ENCODE data around the gene LRRN4.

The LRRN4 gene

GRCh38 chr20:6053776-6054688 is at the start of gene LRRN4:
TSS of gene LRRN4 (minus strand) at chr20:6054060. CDS start at chr20:6052799, 1,261 bp downstream.
- peak; percentile 98 for DNase-seq

DNA sequence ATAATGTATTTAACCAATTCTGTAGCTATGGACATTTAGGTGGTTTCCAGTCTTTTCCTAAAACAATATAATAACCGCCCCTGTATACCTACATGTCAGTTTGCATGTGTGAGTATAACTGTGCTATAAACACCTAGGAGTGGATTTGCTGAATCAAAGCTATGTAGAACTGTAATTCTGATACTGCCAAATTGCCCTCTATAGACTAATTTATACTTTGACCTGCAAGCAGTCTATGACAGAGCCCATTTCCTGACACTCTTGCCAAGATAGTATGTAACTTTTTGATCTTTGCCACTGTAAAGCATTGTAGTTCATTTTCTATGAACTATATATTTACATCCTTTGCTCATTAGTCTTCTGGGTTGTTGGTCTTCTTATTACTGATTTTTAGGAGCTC is 49.4 kb upstream of the LRRN4 start:
- no peak for DNase-seq

DNA sequence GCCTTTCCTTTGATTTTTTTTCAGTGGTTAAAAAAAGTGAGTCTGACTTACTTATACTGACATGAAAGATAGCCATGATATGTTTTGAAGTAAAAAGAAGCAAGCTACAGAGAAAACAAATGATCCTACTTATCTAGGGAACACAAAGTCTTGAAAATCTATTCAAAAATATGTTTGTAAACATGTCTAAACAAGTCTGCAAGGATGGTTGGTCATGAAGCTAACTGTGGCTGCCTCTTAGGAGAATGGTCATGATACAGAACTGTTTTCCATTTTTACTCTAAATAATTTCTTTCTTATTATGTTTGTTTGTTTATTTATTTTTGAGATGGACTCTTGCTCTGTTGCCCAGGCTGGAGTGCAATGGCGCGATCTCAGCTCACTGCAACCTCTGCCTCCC is 47.5 kb upstream of the LRRN4 start:
- no peak for DNase-seq

- DNase-seq: no peak
Observed at GRCh38 chr20:6100246-6100645, 46.4 kb upstream of the LRRN4 start.

DNA sequence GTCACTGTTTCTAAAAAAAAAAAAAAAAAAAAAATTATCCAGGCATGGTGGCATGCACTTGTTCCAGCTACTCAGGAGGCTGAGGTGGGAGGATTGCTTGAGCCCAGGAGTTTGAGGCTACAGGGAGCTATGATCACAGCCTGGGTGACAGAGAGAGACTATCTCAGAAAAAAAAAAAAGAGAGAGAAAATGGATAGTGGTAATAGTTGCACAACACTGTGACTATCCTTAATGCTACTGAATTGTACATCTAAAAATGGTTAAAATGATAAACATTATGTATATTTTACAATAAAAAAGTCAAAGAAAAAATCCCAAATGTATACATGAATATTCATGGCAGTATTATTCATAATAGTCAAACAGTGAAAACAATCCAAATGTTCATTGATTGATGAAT is 46.0 kb upstream of the LRRN4 start:
- DNase-seq: no peak

DNA sequence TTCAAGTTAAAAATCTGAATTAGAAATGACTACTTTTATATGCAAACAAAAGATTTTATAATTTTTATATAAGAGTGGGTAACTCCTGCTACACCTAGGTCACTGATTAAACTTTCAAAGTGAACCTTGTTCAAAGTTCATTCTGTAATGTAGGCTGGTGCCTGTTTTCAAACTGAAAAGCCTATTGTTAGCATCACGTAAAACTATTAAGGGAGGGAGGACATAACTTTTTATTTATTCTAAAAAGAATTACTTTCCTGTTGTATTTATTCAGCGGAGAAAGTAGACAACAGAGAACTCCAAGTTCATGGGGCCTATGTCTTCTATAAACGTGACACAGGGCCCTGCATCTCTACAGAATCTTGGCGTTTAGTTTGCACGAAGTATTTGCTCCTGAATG is 41.5 kb upstream of the LRRN4 start:
- DNase-seq: no peak

- no peak for DNase-seq
Observed at GRCh38 chr20:6094565-6094964, 40.7 kb upstream of the LRRN4 start.

- no peak for DNase-seq
Observed at GRCh38 chr20:6094063-6094462, 40.2 kb upstream of the LRRN4 start.

DNA sequence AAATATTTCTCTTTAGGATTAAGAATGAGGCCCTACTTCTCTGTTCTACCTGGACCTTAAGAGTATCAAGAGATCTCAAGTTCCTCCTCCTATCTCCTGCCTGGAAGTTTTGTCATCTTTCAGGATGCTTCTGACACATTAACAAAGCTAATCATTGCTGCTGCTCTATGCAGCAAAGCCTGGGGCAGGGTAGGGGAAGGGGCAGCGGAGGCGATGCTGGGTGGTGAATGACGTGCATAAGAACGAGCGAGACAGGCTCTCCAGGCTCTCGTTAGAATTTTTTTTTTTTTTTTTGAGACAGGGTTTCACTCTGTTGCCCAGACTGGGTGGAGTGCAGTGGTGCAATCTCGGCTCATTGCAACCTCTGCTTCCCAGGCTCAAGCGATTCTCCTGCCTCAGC is 37.8 kb upstream of the LRRN4 start:
- DNase-seq: no peak

- DNase-seq: no peak
Observed at GRCh38 chr20:6086868-6087267, 33.0 kb upstream of the LRRN4 start.

DNA sequence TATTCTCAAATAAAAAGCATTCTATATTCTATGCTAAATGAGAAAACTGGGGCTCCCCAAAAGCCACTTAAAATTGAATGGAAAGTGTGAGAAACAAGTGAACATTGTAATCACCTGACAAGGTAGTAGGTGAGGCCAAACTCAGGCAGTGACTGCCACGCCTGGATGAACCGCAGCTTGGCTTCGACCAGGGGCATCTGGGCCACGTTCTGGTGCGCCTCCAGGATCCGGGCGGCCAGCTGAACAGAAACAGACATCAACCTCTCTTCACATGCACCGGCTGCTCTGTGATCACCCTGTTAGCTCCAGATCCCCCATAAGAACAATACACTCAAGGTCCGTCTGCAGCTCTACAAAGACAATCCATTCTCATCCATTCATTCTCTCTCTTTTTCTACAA is 30.1 kb upstream of the LRRN4 start:
- no peak for DNase-seq

DNA sequence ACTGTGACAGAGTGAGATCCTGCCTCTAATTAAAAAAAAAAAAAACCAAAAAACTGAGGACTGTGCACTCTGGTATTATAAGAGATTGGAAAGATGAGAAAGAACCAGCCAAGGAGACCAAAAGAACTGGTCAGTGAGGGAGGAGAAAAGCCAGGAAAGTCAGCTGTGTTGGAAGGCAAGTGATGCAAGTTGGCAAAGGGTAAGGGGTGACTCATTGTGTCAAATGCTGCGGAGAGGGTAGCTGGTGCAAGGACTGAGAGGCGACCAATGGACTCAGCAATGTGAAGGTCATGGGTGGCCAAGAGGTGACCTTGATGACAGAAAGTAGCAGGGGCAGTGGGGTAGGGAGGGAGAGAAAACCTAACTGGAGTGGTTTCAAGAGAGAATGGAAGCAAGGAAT is 27.4 kb upstream of the LRRN4 start:
- no peak for DNase-seq

DNA sequence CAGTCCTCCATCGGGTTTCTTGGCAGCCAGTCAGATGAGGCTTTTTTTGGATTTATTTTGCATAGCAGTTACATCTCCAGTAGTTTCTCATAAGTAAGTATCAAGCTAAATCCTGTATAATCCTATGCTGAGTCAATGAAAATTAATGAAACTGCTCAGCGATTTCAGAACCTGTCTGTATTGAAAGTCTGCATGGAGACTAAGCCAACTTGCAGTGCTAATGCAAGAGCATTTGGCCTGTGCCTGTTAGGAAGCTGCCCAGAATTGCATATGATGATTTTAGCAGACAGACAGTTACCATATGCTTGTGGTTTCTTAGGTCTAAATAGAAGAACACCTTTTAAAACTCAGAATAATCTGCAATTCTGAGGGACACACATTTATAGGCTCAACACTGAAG is 25.2 kb upstream of the LRRN4 start:
- no peak for DNase-seq

DNA sequence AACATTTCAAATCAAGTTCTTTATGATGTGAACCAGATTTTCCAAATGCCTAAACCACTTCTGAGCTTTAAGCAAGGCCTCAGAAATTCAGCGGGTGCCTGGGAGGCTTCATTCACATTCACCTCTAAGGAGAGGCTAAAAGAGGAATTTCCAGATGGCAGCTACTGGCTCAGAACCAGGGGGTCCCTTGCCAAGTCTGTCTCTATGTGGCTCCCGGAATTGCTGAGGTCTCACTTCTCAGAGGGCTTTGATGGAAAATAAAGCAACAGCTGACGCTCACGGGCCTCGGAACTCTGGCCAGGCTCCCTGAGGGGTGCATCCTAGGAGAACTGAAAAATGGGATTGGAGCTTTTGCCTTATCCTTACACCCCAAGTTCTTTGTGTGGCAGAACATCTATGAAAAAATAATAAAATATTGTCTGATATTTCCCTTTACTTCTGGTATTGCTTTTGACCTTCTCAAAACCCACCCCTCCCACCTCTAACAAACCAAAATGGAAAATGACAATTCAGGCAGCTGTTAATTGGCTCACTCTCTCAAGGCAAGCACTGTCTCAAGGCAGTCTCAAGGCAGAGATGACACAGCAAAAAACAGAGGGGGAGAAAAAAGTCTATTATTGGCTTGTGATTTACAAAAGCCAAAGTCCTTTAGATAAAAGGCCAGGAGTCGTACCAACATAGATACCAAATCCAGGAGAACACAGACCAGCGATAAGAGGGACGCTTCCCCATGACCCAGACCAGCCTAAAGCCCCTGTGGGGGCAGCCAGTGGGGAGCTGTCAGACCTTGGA is 21.8 kb upstream of the LRRN4 start:
- no peak for DNase-seq

- DNase-seq: no peak
Observed at GRCh38 chr20:6074784-6075183, 20.9 kb upstream of the LRRN4 start.

- DNase-seq: peak; percentile 64
Observed at GRCh38 chr20:6074145-6074561, 20.3 kb upstream of the LRRN4 start.

DNA sequence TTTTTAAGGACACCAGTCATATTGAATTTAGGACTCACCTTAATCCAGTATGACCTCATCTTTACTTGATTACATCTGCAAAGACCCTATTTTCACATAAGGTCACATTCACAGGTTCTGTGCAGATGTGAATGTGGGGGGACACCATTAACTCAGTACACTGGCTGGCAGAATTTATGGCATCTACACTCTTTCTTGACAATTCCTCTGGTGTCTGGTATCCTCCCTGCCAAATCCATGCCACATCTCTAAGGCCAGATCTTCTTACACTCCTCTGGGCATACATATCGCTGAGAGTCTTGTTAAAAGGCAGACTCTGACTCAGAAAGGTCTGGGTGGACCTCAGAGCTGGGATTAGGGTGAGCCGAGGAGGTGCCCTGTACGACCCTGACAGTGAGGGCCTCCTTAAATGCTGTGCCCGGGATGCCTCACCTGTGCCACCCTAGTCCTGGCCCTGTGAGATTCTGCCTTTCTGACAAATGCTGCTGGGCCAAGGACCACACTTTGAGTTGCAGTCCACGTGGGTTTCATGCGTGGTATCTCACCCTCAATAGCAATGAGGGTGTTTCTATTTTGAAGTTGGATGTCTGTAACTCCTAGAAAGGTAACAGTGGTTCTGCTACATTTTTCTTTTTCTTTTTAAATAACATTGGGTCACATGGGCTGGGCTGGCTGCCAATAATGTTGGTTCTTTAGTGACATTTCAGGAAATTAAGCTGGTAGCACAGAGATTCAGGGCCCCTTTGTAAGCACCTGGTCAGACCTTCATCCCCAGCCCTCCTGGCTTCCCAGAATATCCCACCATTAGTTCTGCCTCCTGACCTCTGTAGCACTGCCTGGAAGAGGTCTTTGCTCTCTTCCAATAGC is 17.2 kb upstream of the LRRN4 start:
- no peak for DNase-seq

DNA sequence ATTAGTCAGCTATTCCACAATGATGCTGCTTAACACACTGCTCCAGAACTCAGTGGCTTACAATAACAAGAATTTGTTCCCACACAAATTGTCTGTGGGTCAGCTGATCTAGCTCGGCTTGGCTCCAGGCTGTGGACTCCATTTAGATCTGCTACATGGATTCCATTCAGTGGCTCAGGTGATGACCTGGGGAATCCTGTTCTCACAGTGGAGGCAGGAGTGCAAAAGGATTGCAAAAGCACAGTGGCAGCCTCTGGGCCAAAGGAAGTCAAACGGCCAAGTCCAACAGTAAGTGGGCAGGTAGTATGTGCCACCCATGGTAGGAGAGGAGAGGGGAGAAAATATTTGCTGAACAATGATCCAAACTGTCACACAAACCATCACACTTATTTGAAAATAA is 15.8 kb upstream of the LRRN4 start:
- DNase-seq: no peak

GRCh38 chr20:6067763-6068318 is 14.0 kb upstream of the LRRN4 start:
- no peak for DNase-seq

GRCh38 chr20:6066582-6066981 is 12.7 kb upstream of the LRRN4 start:
- no peak for DNase-seq

DNA sequence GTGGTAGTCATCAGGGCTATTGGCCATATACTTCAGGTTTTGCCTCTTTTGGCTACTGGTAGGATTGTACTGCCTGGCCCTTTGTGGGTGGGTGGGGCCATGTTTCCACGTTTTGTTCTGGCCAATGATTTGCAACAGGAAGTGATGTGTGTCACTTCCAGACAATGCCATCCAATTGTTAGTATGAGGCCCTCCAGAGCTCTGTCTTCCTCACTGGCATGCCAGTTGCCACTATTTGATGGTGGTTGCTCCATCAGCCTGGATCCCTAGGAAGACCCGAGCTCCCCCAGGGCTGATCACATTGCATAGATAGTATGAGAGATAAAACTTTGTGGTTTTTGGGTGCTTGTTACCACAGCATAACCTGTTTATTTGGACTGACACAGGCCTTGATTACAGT is 7.7 kb upstream of the LRRN4 start:
- DNase-seq: no peak

DNA sequence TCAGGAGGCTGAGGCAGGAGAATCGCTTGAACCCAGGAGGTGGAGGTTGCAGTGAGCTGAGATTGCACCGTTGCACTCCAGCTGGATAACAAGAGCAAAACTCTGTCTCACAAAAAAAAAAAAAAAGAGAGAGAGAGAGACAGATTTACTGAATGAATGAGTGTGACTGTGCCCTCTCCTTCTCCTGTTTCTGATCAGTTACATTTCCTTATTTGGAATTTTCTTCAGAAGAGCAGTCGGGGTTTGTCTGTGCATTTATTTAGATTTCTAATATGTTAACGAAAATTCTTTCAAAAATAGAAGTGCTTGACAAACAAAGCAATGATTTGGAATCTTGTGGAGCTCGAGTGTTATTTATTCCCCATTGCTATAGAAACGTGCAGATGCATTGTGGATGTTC is 6.4 kb upstream of the LRRN4 start:
- DNase-seq: no peak
